CD4-positive, alpha-beta T cell treated with Interleukin-17A for 1 hour (primary cell): ENCODE results near the gene FAM110D.

Experiments used
- DNase-seq: peaks from one replicate; pipeline ENCODE4 v3.0.0-alpha.2; 2020

The FAM110D gene

GRCh38 chr1:26130695-26131094 lies 28.2 kb upstream of the FAM110D start:
- no peak for DNase-seq

- DNase-seq: no peak
Measured at GRCh38 chr1:26132128-26132833, 26.6 kb upstream of the FAM110D start.

GRCh38 chr1:26132834-26133167 lies 26.1 kb upstream of the FAM110D start:
- DNase-seq: no peak

GRCh38 chr1:26134466-26134865 lies 24.4 kb upstream of the FAM110D start:
- no peak for DNase-seq

GRCh38 chr1:26138974-26139558 lies 19.8 kb upstream of the FAM110D start:
- no peak for DNase-seq

GRCh38 chr1:26142159-26142558 lies 16.7 kb upstream of the FAM110D start:
- no peak for DNase-seq

GRCh38 chr1:26145041-26145959 lies 13.6 kb upstream of the FAM110D start:
- DNase-seq: peak; percentile 81

GRCh38 chr1:26145960-26146294 lies 13.0 kb upstream of the FAM110D start:
- DNase-seq: no peak

GRCh38 chr1:26148887-26149286 lies 10.0 kb upstream of the FAM110D start:
- DNase-seq: no peak

- DNase-seq: no peak
Measured at GRCh38 chr1:26153966-26154532, 4.8 kb upstream of the FAM110D start.

GRCh38 chr1:26154750-26155149 lies 4.1 kb upstream of the FAM110D start:
- DNase-seq: no peak

GRCh38 chr1:26155370-26156284 lies 3.3 kb upstream of the FAM110D start:
- DNase-seq: no peak

GRCh38 chr1:26156285-26157038 lies 2.4 kb upstream of the FAM110D start:
- DNase-seq: no peak

GRCh38 chr1:26158271-26158907 lies 490 bp upstream of the FAM110D start:
- DNase-seq: no peak

- no peak for DNase-seq
Measured at GRCh38 chr1:26159743-26160039, 812 bp downstream of the FAM110D start.

GRCh38 chr1:26160527-26161414 lies 1.9 kb downstream of the FAM110D start:
- DNase-seq: no peak

- DNase-seq: peak; percentile 25
Measured at GRCh38 chr1:26161415-26162219, 2.7 kb downstream of the FAM110D start.

- DNase-seq: no peak
Measured at GRCh38 chr1:26162220-26162709, 3.4 kb downstream of the FAM110D start.

GRCh38 chr1:26163684-26164035 lies 4.8 kb downstream of the FAM110D start:
- no peak for DNase-seq
